ENCODE results near the gene EEPD1. TPM values are rescaled to one million over a fixed set of nuclear protein-coding genes. Genes with fewer than 3 reads are reported as not detected.

EEPD1 gene
- total RNA-seq, 2 experiments from 2014 or later: 1.4 to 3.3 TPM

- H3K9me3 Mint-ChIP-seq (ENCODE audit: low read depth): no peaks in the 10 kb centered on the region
- no peaks in the 10 kb centered on the region for H3K27me3 Mint-ChIP-seq
- no peak for DNase-seq
- H3K4me3 Mint-ChIP-seq: no peak overlapping the region
- ATAC-seq: no peak
- CTCF ChIA-PET: no interaction called here
- H3K36me3 Mint-ChIP-seq: no peaks in the 10 kb centered on the region
- H3K4me1 Mint-ChIP-seq: peaks cover 22% of the 10 kb centered on the region
- H3K27ac Mint-ChIP-seq: no peak overlapping the region
Measured at GRCh38 chr7:36210291-36210922, 57.4 kb downstream of the EEPD1 start.

GRCh38 chr7:36214608-36215456, 61.8 kb downstream of the EEPD1 start:
- Mint-ChIP-seq H3K36me3 (no peaks in the 10 kb centered on the region), H3K4me3 (no peak overlapping the region), H3K4me1 (no peaks in the 10 kb centered on the region), H3K27me3 (peaks cover 9% of the 10 kb centered on the region), H3K27ac (no peak overlapping the region), H3K9me3 (ENCODE audit: low read depth) (no peaks in the 10 kb centered on the region)
- no peak for DNase-seq
- ATAC-seq: no peak
- CTCF ChIA-PET: no interaction called here

- Mint-ChIP-seq H3K27me3 (peaks cover 11% of the 10 kb centered on the region), H3K4me3 (no peak overlapping the region), H3K9me3 (ENCODE audit: low read depth) (no peaks in the 10 kb centered on the region), H3K27ac (no peak overlapping the region), H3K4me1 (no peaks in the 10 kb centered on the region), H3K36me3 (no peaks in the 10 kb centered on the region)
- ATAC-seq (no peak), DNase-seq (no peak)
- CTCF ChIA-PET: no interaction called here
Measured at GRCh38 chr7:36215457-36215765, 62.4 kb downstream of the EEPD1 start.

GRCh38 chr7:36216063-36216684, 63.1 kb downstream of the EEPD1 start:
- H3K9me3 Mint-ChIP-seq (ENCODE audit: low read depth): no peaks in the 10 kb centered on the region
- H3K4me3 Mint-ChIP-seq: no peak overlapping the region
- no peak overlapping the region for H3K27ac Mint-ChIP-seq
- ATAC-seq (no peak), DNase-seq (no peak)
- H3K4me1 Mint-ChIP-seq: no peaks in the 10 kb centered on the region
- H3K27me3 Mint-ChIP-seq: peaks cover 14% of the 10 kb centered on the region
- CTCF ChIA-PET: no interaction called here
- H3K36me3 Mint-ChIP-seq: no peaks in the 10 kb centered on the region

- DNase-seq: no peak
- peaks cover 18% of the 10 kb centered on the region for H3K27me3 Mint-ChIP-seq
- no peaks in the 10 kb centered on the region for H3K36me3 Mint-ChIP-seq
- no peak overlapping the region for H3K27ac Mint-ChIP-seq
- no peaks in the 10 kb centered on the region for H3K9me3 Mint-ChIP-seq (ENCODE audit: low read depth)
- H3K4me1 Mint-ChIP-seq: no peaks in the 10 kb centered on the region
- ATAC-seq: no peak
- CTCF ChIA-PET: no interaction called here
- H3K4me3 Mint-ChIP-seq: no peak overlapping the region
Measured at GRCh38 chr7:36217211-36217960, 64.3 kb downstream of the EEPD1 start.

- Mint-ChIP-seq H3K36me3 (no peaks in the 10 kb centered on the region), H3K4me3 (no peak overlapping the region), H3K4me1 (no peaks in the 10 kb centered on the region), H3K27ac (no peak overlapping the region), H3K9me3 (ENCODE audit: low read depth) (no peaks in the 10 kb centered on the region), H3K27me3 (peaks cover 18% of the 10 kb centered on the region)
- ATAC-seq (no peak), DNase-seq (no peak)
- CTCF ChIA-PET: no interaction called here
Measured at GRCh38 chr7:36217961-36218284, 64.9 kb downstream of the EEPD1 start.

- no peaks in the 10 kb centered on the region for H3K9me3 Mint-ChIP-seq (ENCODE audit: low read depth)
- DNase-seq: no peak
- CTCF ChIA-PET: no interaction called here
- ATAC-seq: no peak
- H3K4me3 Mint-ChIP-seq: no peak overlapping the region
- no peaks in the 10 kb centered on the region for H3K36me3 Mint-ChIP-seq
- peaks cover 25% of the 10 kb centered on the region for H3K27me3 Mint-ChIP-seq
- no peaks in the 10 kb centered on the region for H3K4me1 Mint-ChIP-seq
- no peak overlapping the region for H3K27ac Mint-ChIP-seq
Measured at GRCh38 chr7:36219429-36219828, 66.4 kb downstream of the EEPD1 start.

- Mint-ChIP-seq H3K27me3 (peaks cover 26% of the 10 kb centered on the region), H3K36me3 (no peaks in the 10 kb centered on the region), H3K27ac (no peak overlapping the region), H3K9me3 (ENCODE audit: low read depth) (no peaks in the 10 kb centered on the region), H3K4me1 (no peaks in the 10 kb centered on the region), H3K4me3 (no peak overlapping the region)
- no peak for DNase-seq
- CTCF ChIA-PET: no interaction called here
- ATAC-seq: no peak
Measured at GRCh38 chr7:36223851-36224250, 70.8 kb downstream of the EEPD1 start.

- Mint-ChIP-seq H3K27ac (no peak overlapping the region), H3K9me3 (ENCODE audit: low read depth) (no peaks in the 10 kb centered on the region), H3K4me3 (no peak overlapping the region), H3K36me3 (no peaks in the 10 kb centered on the region), H3K27me3 (peaks cover 19% of the 10 kb centered on the region), H3K4me1 (no peaks in the 10 kb centered on the region)
- CTCF ChIA-PET: no interaction called here
- ATAC-seq (no peak), DNase-seq (no peak)
Measured at GRCh38 chr7:36224934-36225858, 72.1 kb downstream of the EEPD1 start.

GRCh38 chr7:36226151-36226550, 73.1 kb downstream of the EEPD1 start:
- no peak for ATAC-seq
- Mint-ChIP-seq H3K36me3 (no peaks in the 10 kb centered on the region), H3K4me3 (no peak overlapping the region), H3K27me3 (peaks cover 16% of the 10 kb centered on the region), H3K9me3 (ENCODE audit: low read depth) (no peaks in the 10 kb centered on the region), H3K4me1 (no peaks in the 10 kb centered on the region), H3K27ac (no peak overlapping the region)
- CTCF ChIA-PET: no interaction called here
- no peak for DNase-seq

GRCh38 chr7:36227223-36227622, 74.2 kb downstream of the EEPD1 start:
- no peaks in the 10 kb centered on the region for H3K36me3 Mint-ChIP-seq
- no peaks in the 10 kb centered on the region for H3K9me3 Mint-ChIP-seq (ENCODE audit: low read depth)
- no peak overlapping the region for H3K4me3 Mint-ChIP-seq
- no peaks in the 10 kb centered on the region for H3K4me1 Mint-ChIP-seq
- ATAC-seq (no peak), DNase-seq (no peak)
- CTCF ChIA-PET: no interaction called here
- no peak overlapping the region for H3K27ac Mint-ChIP-seq
- H3K27me3 Mint-ChIP-seq: peaks cover 12% of the 10 kb centered on the region

GRCh38 chr7:36228039-36228438, 75.0 kb downstream of the EEPD1 start:
- Mint-ChIP-seq H3K27me3 (peaks cover 12% of the 10 kb centered on the region), H3K36me3 (no peaks in the 10 kb centered on the region), H3K9me3 (ENCODE audit: low read depth) (no peaks in the 10 kb centered on the region), H3K4me3 (no peak overlapping the region), H3K27ac (no peak overlapping the region), H3K4me1 (no peaks in the 10 kb centered on the region)
- no peak for DNase-seq
- CTCF ChIA-PET: no interaction called here
- no peak for ATAC-seq

- no peaks in the 10 kb centered on the region for H3K27me3 Mint-ChIP-seq
- CTCF ChIA-PET: interaction anchor here (1.5 kb wide), 1 partner anchor 11 kb away, joined by 4 read pairs; no protein-coding TSS in a partner anchor
- H3K4me3 Mint-ChIP-seq: no peak overlapping the region
- DNase-seq: no peak
- no peak overlapping the region for H3K27ac Mint-ChIP-seq
- H3K4me1 Mint-ChIP-seq: no peaks in the 10 kb centered on the region
- no peaks in the 10 kb centered on the region for H3K36me3 Mint-ChIP-seq
- no peak for ATAC-seq
- no peaks in the 10 kb centered on the region for H3K9me3 Mint-ChIP-seq (ENCODE audit: low read depth)
Measured at GRCh38 chr7:36231406-36231805, 78.4 kb downstream of the EEPD1 start.

All from activated CD8-positive, alpha-beta memory T cell treated with anti-CD3 and anti-CD28 coated beads, Interleukin-2, amount 10 ng/mL, durations not matched to agents 7 days and 5 days (primary cell).